Heart left ventricle (tissue), 16 donors: ENCODE measurements around the gene GPR32. TPM values are rescaled to one million over a fixed set of nuclear protein-coding genes. Genes with fewer than 3 reads are reported as not detected.

Source experiments
- ATAC-seq, 4 donors: fragments of 200-7000 bp; cut with Tn5 transposase; one replicate each; pipeline ENCODE4 v1.9.1; 2020 to 2022; ENCODE audit warnings: moderate library complexity in 4 of 4, mild to moderate bottlenecking in 3 of 4, moderate number of reproducible peaks in 1 of 4
- DNase-seq, 5 donors: peaks; one replicate each; pipeline ENCODE4 v3.0.0-alpha.2; 2020
- H3K27ac ChIP-seq, 12 donors: fragments of 200-600 bp; sonication (generic) in 4 of 12; one replicate each; pipeline versions ENCODE4 v1.5.0 to v1.8.0; 2016 to 2022; ENCODE audit warnings: mild to moderate bottlenecking in 2 of 12
- H3K27me3 ChIP-seq, 9 donors: fragments of 200-600 bp; sonication (generic) in 2 of 9; one replicate each; pipeline versions ENCODE4 v1.5.1 to v1.8.0; 2016 to 2022; ENCODE audit warnings: mild to moderate bottlenecking in 3 of 9
- H3K36me3 ChIP-seq, 9 donors: fragments of 200-600 bp; sonication (generic) in 2 of 9; one replicate each; pipeline versions ENCODE4 v1.5.0 to v1.8.0; 2018 to 2022; ENCODE audit warnings: mild to moderate bottlenecking in 2 of 9
- H3K4me1 ChIP-seq, 12 donors: fragments of 200-600 bp; sonication (generic) in 4 of 12; one replicate each; pipeline versions ENCODE4 v1.5.0 to v1.8.0; 2016 to 2022; ENCODE audit warnings: mild to moderate bottlenecking in 3 of 12
- H3K4me3 ChIP-seq, 12 donors: fragments of 200-600 bp; sonication (generic) in 4 of 12; one replicate each; pipeline versions ENCODE4 v1.5.0 to v1.8.0; 2017 to 2022; ENCODE audit warnings: mild to moderate bottlenecking in 9 of 12, moderate library complexity in 4 of 12
- H3K9me3 ChIP-seq, 12 donors: fragments of 200-600 bp; sonication (generic) in 4 of 12; one replicate each; pipeline versions ENCODE4 v1.5.0 to v1.8.0; 2016 to 2022; ENCODE audit warnings: mild to moderate bottlenecking in 1 of 12
- POLR2A ChIP-seq, 2 donors: fragments of 450-650 bp; IDR thresholded peaks; one replicate each; pipeline ENCODE4 v1.6.1; 2017; ENCODE audit warnings: antibody characterized with exemption in 2 of 2, mild to moderate bottlenecking in 2 of 2, moderate library complexity in 2 of 2
- WGBS, 4 donors: extraction: QIAGEN DNeasy Blood & Tissue Kit in 2 of 4; methylation state at CpG; one replicate each; pipeline versions ENCODE4 v1.1.5 to v1.1.7; 2013 to 2018; 5-methylcytosine and 5-hydroxymethylcytosine counted together
- intact Hi-C, 10 donors: fragments of 100-400 bp; cut with DNase I; formaldehyde crosslinking; loops; one replicate each; pipeline versions ENCODE4 v1.11.1 to v1.14.2; 2022
- polyA plus RNA-seq, 2 donors: library from polyadenylated mRNA; stranded (reverse); fragments of 200-250 nt; gene quantifications; one replicate each; pipeline ENCODE4 v1.2.3, GENCODE V29; 2013
- total RNA-seq, 9 donors: library from RNA; depleted of rRNA in 2 of 9; stranded (reverse); fragments of >200 nt in 2 of 9; fragmentation: NEBNext Ultra II Directional in 3 of 9; extraction: Animal tissue kit (Norgen Biotek cat#: 25700) in 3 of 9; gene quantifications; one replicate each; pipeline versions ENCODE4 v1.1.0 to v1.2.4, GENCODE V29; 2016 to 2023
- TF ChIP-seq, protein P1 (sequence below), 12 donors: fragments of 200-600 bp; sonication (generic) in 4 of 12; IDR thresholded peaks; one replicate each; pipeline versions ENCODE4 v1.5.0 to v1.8.0; 2018 to 2022; ENCODE audit warnings: antibody characterized with exemption in 12 of 12, mild to moderate bottlenecking in 5 of 12
- donor health status: ischemic (EF 13 %, LVEDD 7.1; RV severe dilation, severe dysfunction).
- donor health status: healthy with polysubstance abuse.
- donor health status: DM: no; HTN: yes; CAD: no.
- donor health status: DM: no; HTN: no; CAD: no.
- donor health status: ischemic (EF 25% LVEDD 6.9; RV normal size, moderate dysfunction).
- donor health status: ischemic (EF 25% LVEDD 5.7; RV mildly dilated, moderate dysfunction).
- donor health status: healthy.
- donor health status: DM: yes; HTN: yes; CAD: no.
- donor health status: ischemic (EF 35%, LVEDD 5.7; RV mildly dilated, moderate dysfunction).
- donor health status: nonischemic (EF 11% LVEDD 7.7; RV severe dilation, severe dysfunction).
- donor health status: DM: yes; HTN: yes; CAD: no.
- donor health status: PGD.
- donor health status: ischemic (EF 29% LVEDD 5.4; RV normal size, mild dysfunction).
- donor health status: nonischemic (EF 23%, LVEDD 6.1; RV moderate dilation, normal function).

Gene GPR32
- total and polyA plus RNA-seq, 11 donors: not detected

DNA sequence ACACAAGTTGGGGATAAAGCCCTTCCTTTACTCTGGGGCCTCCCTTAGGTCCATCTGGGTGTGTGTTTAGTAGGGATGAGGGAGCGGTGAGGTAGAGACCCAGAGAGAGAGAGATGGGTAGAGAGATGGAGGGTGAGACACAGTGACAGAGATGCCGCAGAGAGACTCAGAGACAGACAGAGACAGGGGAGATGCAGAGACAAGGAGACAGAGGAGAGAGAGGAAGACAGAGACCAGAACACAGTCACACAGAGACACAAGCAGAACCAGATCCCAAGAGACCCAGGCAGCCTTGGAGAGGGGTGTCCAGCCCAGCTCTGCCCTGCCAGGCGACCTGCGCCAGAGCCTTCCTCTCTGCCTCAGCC, 51.0 kb downstream of the GPR32 start:
- no peaks in the 10 kb centered on the region for H3K36me3 ChIP-seq
- peaks cover 0 to 16% (median 0%) of the 10 kb centered on the region in 12 donors for H3K4me1 ChIP-seq
- no peak overlapping the region for H3K27ac ChIP-seq
- intact Hi-C loops: no loop called here
- 51 to 68% (median 62%) methylated on average over 4 of the region's 4 CpGs for WGBS, 4 donors
- no peaks in the 10 kb centered on the region for H3K9me3 ChIP-seq
- peaks cover 26 to 78% (median 45%) of the 10 kb centered on the region in 9 donors for H3K27me3 ChIP-seq
- ATAC-seq (no peak), DNase-seq (no peak)
- TF ChIP-seq POLR2A (IDR thresholded peaks at IDR 0.05): no peak
- TF ChIP-seq, protein P1, sequence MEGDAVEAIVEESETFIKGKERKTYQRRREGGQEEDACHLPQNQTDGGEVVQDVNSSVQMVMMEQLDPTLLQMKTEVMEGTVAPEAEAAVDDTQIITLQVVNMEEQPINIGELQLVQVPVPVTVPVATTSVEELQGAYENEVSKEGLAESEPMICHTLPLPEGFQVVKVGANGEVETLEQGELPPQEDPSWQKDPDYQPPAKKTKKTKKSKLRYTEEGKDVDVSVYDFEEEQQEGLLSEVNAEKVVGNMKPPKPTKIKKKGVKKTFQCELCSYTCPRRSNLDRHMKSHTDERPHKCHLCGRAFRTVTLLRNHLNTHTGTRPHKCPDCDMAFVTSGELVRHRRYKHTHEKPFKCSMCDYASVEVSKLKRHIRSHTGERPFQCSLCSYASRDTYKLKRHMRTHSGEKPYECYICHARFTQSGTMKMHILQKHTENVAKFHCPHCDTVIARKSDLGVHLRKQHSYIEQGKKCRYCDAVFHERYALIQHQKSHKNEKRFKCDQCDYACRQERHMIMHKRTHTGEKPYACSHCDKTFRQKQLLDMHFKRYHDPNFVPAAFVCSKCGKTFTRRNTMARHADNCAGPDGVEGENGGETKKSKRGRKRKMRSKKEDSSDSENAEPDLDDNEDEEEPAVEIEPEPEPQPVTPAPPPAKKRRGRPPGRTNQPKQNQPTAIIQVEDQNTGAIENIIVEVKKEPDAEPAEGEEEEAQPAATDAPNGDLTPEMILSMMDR (IDR thresholded peaks at IDR 0.05): no peak
- no peak overlapping the region for H3K4me3 ChIP-seq

Other genes starting within 250 kb of the GPR32 start
- 1 to 10 TPM in 4 of 9 donors, under 1 TPM in 5; 0.35 to 2.4 (median 0.87) TPM for gene LRRC4B, start 202.0 kb upstream of the GPR32 start, total RNA-seq
- gene LRRC4B, start 202.0 kb upstream of the GPR32 start, polyA plus RNA-seq: 1 to 10 TPM in 1 of 2 donors, under 1 TPM in 1; 0.97 to 1.0 TPM
- gene SYT3, start 130.6 kb upstream of the GPR32 start, total RNA-seq: under 1 TPM in 4 of 9 donors, not detected in 5; 0.17 to 0.75 (median 0.25) TPM
- gene SYT3, start 130.6 kb upstream of the GPR32 start, polyA plus RNA-seq: under 1 TPM in 1 of 2 donors, not detected in 1; 0.06 TPM
- gene C19orf81, start 121.0 kb upstream of the GPR32 start, total RNA-seq: 1 to 10 TPM in 5 of 9 donors, under 1 TPM in 2, not detected in 2; 0.65 to 3.6 (median 1.7) TPM
- not detected for gene C19orf81, start 121.0 kb upstream of the GPR32 start, polyA plus RNA-seq
- 1 to 10 TPM in 1 of 9 donors, under 1 TPM in 7, not detected in 1; 0.28 to 2.1 (median 0.49) TPM for gene SHANK1, start 50.7 kb upstream of the GPR32 start, total RNA-seq
- under 1 TPM; 0.03 to 0.23 TPM for gene SHANK1, start 50.7 kb upstream of the GPR32 start, polyA plus RNA-seq
- gene CLEC11A, start 47.1 kb upstream of the GPR32 start, total RNA-seq: 10 to 100 TPM in 1 of 9 donors, 1 to 10 TPM in 8; 2.4 to 16.6 (median 4.2) TPM
- 1 to 10 TPM; 2.4 to 7.2 TPM for gene CLEC11A, start 47.1 kb upstream of the GPR32 start, polyA plus RNA-seq
- gene ACP4, start 20.0 kb downstream of the GPR32 start, total RNA-seq: not detected
- not detected for gene ACP4, start 20.0 kb downstream of the GPR32 start, polyA plus RNA-seq
- 1 to 10 TPM in 1 of 9 donors, under 1 TPM in 3, not detected in 5; 0.53 to 1.4 (median 0.74) TPM for gene KLK1, start 53.3 kb downstream of the GPR32 start, total RNA-seq
- under 1 TPM; 0.50 to 0.51 TPM for gene KLK1, start 53.3 kb downstream of the GPR32 start, polyA plus RNA-seq
- gene KLK15, start 63.1 kb downstream of the GPR32 start, total RNA-seq: not detected
- gene KLK15, start 63.1 kb downstream of the GPR32 start, polyA plus RNA-seq: not detected
- gene KLK3, start 84.5 kb downstream of the GPR32 start, total RNA-seq: not detected
- not detected for gene KLK3, start 84.5 kb downstream of the GPR32 start, polyA plus RNA-seq
- gene KLK2, start 103.0 kb downstream of the GPR32 start, total RNA-seq: not detected
- gene KLK2, start 103.0 kb downstream of the GPR32 start, polyA plus RNA-seq: not detected
- gene KLK4, start 140.9 kb downstream of the GPR32 start, total RNA-seq: not detected
- not detected for gene KLK4, start 140.9 kb downstream of the GPR32 start, polyA plus RNA-seq
- 1 to 10 TPM in 1 of 9 donors, not detected in 8; 5.4 TPM for gene KLK5, start 182.6 kb downstream of the GPR32 start, total RNA-seq
- not detected for gene KLK5, start 182.6 kb downstream of the GPR32 start, polyA plus RNA-seq
- gene KLK6, start 199.1 kb downstream of the GPR32 start, total RNA-seq: not detected
- gene KLK6, start 199.1 kb downstream of the GPR32 start, polyA plus RNA-seq: not detected
- gene KLK7, start 213.5 kb downstream of the GPR32 start, total RNA-seq: 1 to 10 TPM in 1 of 9 donors, not detected in 8; 4.1 TPM
- gene KLK7, start 213.5 kb downstream of the GPR32 start, polyA plus RNA-seq: not detected
- gene KLK8, start 231.1 kb downstream of the GPR32 start, total RNA-seq: 1 to 10 TPM in 1 of 9 donors, not detected in 8; 1.9 TPM
- gene KLK8, start 231.1 kb downstream of the GPR32 start, polyA plus RNA-seq: not detected
- gene KLK10, start 249.2 kb downstream of the GPR32 start, total RNA-seq: 1 to 10 TPM in 1 of 9 donors, under 1 TPM in 4, not detected in 4; 0.12 to 4.0 (median 0.37) TPM
- gene KLK10, start 249.2 kb downstream of the GPR32 start, polyA plus RNA-seq: under 1 TPM in 1 of 2 donors, not detected in 1; 0.33 TPM